IPS DF 6.9 (cell line): ENCODE results near the gene RHEB.

Experiments used
- DNase-seq: peaks from one replicate; pipeline ENCODE4 v3.0.0-alpha.2; 2013; ENCODE audit warnings: low read depth, low spot score
- H3K27ac ChIP-seq: one replicate; pipeline ENCODE4 v1.5.1; 2013; ENCODE audit warnings: low read length, control low read depth
- H3K27me3 ChIP-seq: 2 replicates; pipeline ENCODE4 v1.6.1; 2013; ENCODE audit warnings: mild to moderate bottlenecking, low read length; ENCODE audit not compliant: control insufficient read depth, insufficient read depth
- H3K36me3 ChIP-seq: 2 replicates; pipeline ENCODE4 v1.6.1; 2013; ENCODE audit warnings: low read length; ENCODE audit not compliant: control insufficient read depth, insufficient read depth
- H3K4me1 ChIP-seq: 2 replicates; pipeline ENCODE4 v1.6.1; 2013; ENCODE audit warnings: low read length; ENCODE audit not compliant: control insufficient read depth, insufficient read depth
- H3K4me3 ChIP-seq: 2 replicates; pipeline ENCODE4 v1.5.1; 2013; ENCODE audit warnings: mild to moderate bottlenecking, low read length
- H3K9me3 ChIP-seq: 2 replicates; pipeline ENCODE4 v1.6.1; 2013; ENCODE audit warnings: low read length, inconsistent platforms; ENCODE audit not compliant: control insufficient read depth, insufficient read depth
- WGBS: extraction: QIAGEN DNeasy Blood & Tissue Kit; methylation state at CpG from one replicate; pipeline ENCODE4 v1.1.7; 2013; ENCODE audit warnings: mixed read lengths, missing lambda C conversion rate; ENCODE audit not compliant: insufficient read length, insufficient coverage; 5-methylcytosine and 5-hydroxymethylcytosine counted together

RHEB gene

DNA sequence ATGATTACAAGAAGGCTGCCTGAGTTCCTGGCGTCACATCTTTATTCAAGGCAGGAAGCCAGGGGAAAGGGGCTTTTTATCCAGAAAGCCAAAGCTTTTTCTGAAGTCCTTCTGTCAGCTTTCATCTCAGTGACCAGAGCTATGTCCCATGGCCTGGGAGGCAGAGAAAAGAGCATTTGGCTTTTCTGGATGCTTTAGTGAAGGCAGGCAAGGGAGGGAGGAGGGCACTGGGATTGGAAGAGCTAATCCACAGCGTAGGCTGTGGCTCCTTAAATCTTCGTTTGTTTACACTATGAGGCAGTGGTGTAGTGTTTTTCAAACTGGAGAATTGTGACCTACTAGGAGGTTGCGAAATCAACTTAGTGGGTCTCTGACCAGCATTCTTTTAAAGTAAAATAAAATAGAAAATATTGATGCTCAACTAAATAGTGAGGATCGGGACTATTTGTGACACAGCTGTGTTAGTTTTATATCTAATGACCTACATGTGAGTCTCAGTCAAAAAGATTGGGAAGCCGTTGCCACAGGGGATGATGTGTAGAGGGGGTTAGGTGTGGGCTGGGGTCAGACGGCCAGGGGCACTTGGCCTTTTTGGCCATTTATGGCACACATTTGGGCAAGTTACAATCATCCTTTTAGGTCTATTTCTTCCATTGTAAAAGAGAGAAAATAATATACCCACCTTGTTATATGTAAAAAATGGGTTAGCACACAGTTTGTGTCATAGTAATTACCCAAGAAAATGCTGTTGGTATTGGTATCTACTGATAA, 93.8 kb downstream of the RHEB start:
- Histone ChIP-seq H3K36me3 (no peaks in the 10 kb centered on the region), H3K27me3 (no peaks in the 10 kb centered on the region), H3K9me3 (no peaks in the 10 kb centered on the region), H3K27ac (no peak overlapping the region), H3K4me3 (no peak overlapping the region), H3K4me1 (peaks cover 13% of the 10 kb centered on the region)
- no peak for DNase-seq
- WGBS, result no CpG with 5 or more reads among the region's 7 CpGs

DNA sequence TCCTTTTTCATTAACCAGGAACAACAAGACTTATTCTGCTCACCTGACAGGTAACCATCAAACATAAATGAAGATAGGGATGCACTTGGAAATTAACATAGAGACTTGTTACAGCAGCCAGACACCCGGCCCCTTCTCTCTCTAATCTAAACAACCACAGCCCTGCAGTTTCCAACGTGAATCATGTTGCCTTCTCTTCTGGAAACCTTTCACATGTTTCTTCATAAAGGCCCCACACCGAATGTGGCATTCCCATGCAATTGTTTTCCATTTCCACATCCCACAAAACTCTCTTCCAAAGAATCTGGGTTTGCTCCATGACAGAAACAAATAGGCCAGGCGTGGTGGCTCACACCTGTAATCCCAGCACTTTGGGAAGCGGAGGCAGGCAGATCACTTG, 94.9 kb downstream of the RHEB start:
- no peak overlapping the region for H3K4me3 ChIP-seq
- no peak for DNase-seq
- no CpG with 5 or more reads among the region's 5 CpGs for WGBS
- no peaks in the 10 kb centered on the region for H3K9me3 ChIP-seq
- no peaks in the 10 kb centered on the region for H3K36me3 ChIP-seq
- peaks cover 10% of the 10 kb centered on the region; the same call in 1 of the 2 replicates for H3K4me1 ChIP-seq
- no peak overlapping the region for H3K27ac ChIP-seq
- no peaks in the 10 kb centered on the region for H3K27me3 ChIP-seq

DNA sequence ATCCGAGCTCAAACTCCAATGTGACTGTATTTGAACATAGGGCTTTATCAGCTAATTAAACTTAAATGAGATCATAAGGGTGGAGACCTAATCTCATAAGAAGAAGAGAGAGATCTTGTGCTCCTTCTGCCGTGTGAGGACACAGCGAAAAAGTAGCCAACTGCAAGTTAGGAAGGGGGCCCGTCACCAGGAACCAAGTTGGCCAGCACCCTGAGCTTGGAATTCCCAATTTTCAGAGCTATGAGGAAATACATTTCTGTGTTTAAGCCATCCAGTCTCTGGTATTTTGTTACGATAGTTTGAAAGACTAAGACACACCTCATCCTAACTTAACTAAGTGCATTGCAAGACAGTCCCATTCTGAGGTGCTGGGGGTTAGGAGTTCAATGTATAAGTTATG, 95.8 kb downstream of the RHEB start:
- H3K9me3 ChIP-seq, result no peaks in the 10 kb centered on the region
- no peaks in the 10 kb centered on the region for H3K36me3 ChIP-seq
- DNase-seq, result no peak
- no peak overlapping the region for H3K27ac ChIP-seq
- no peak overlapping the region for H3K4me3 ChIP-seq
- no CpG with 5 or more reads among the region's 5 CpGs for WGBS
- no peaks in the 10 kb centered on the region for H3K27me3 ChIP-seq
- H3K4me1 ChIP-seq, result peaks cover 4% of the 10 kb centered on the region; the same call in 1 of the 2 replicates

DNA sequence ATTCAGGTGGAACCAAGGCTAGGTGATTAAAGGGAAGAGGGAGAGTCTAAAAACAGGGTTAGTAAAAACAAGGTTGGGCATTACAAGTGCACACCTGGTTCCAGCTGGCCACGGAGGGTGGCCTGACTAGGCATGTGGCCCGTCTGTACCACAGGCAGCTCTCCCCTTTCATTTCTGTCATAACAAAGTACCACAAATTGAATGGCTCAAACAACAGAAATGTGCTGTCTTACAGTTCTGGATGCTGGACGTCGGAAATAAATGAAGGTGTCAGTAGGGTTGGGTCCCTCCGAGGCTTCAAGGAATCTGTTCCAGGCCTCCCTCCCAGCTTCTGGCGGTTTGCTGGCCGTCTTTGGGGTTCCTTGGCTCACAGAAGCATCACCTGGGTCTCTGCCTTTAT, 96.5 kb downstream of the RHEB start:
- no peak for DNase-seq
- no peaks in the 10 kb centered on the region for H3K36me3 ChIP-seq
- no CpG with 5 or more reads among the region's 7 CpGs for WGBS
- no peak overlapping the region for H3K4me3 ChIP-seq
- H3K27me3 ChIP-seq, result no peaks in the 10 kb centered on the region
- H3K27ac ChIP-seq, result no peak overlapping the region
- no peaks in the 10 kb centered on the region for H3K9me3 ChIP-seq
- peaks cover under 1% of the 10 kb centered on the region; the same call in 1 of the 2 replicates for H3K4me1 ChIP-seq

DNA sequence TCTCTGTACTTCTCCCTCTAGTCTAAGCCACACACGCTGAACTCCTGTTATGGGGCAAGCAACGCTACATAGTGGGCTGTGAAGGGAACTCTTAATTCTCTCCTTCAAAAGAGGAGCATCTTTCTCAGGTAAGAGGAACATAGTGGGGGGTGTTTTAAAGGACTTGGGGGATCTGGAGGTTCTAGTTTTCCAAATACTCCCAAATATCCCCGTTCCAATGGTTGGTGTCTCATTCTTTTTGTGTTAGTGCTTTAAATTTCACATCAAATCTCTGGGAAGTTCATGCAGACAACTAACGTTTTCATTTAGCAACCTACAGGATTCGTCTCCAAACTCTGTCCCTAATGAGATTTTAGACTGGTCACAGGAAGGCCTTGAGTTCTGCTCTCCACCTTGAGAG, 97.5 kb downstream of the RHEB start:
- H3K27ac ChIP-seq, result no peak overlapping the region
- H3K4me3 ChIP-seq, result no peak overlapping the region
- no peaks in the 10 kb centered on the region for H3K9me3 ChIP-seq
- no CpG with 5 or more reads among the region's 5 CpGs for WGBS
- H3K27me3 ChIP-seq, result no peaks in the 10 kb centered on the region
- no peaks in the 10 kb centered on the region for H3K4me1 ChIP-seq
- DNase-seq, result no peak
- no peaks in the 10 kb centered on the region for H3K36me3 ChIP-seq

DNA sequence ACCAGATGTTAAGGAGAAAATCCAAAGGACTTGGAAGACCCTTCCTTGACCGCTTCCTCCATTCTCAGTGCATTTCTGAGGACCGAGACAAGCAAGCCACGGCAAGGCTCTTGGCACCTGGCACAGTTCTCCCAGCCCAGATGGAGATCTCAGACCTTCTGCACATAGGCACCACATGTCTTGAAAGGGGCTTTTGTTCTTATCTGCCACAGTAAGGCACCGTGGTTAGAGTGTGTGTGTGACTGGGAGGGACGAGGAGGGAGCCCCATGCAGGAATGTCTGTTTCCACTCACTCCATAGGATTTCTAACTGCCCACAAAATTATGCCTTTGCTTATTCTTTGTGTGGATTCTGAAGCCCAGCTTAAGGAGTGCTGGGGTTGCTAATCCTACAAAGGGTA, 99.6 kb downstream of the RHEB start:
- Histone ChIP-seq H3K27ac (no peak overlapping the region), H3K27me3 (peaks cover 2% of the 10 kb centered on the region; the same call in 1 of the 2 replicates), H3K9me3 (no peaks in the 10 kb centered on the region), H3K4me3 (no peak overlapping the region), H3K4me1 (no peaks in the 10 kb centered on the region), H3K36me3 (no peaks in the 10 kb centered on the region)
- no CpG with 5 or more reads among the region's 5 CpGs for WGBS
- DNase-seq, result no peak

DNA sequence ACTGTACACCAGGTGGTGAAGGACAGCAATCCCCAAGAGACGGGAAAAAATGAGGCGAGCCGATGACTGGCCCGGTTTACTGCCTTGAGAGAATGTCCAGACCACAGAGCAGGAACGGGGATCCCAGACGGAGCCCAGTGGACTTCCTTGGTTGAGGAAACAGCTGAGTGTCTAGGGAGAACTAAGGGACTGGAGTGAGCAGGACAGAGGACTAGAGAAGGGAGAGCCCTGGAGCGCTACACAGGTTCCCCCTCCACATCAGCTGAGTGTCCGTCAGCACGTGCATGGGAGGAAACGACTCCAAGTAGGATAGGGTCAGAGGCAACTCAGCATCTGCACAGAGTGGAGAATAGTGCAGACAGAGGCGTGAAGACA, 102.8 kb downstream of the RHEB start:
- DNase-seq, result no peak
- no CpG with 5 or more reads among the region's 11 CpGs for WGBS
- Histone ChIP-seq H3K4me3 (no peak overlapping the region), H3K9me3 (no peaks in the 10 kb centered on the region), H3K4me1 (no peaks in the 10 kb centered on the region), H3K27me3 (peaks cover 2% of the 10 kb centered on the region; the same call in 1 of the 2 replicates), H3K36me3 (no peaks in the 10 kb centered on the region), H3K27ac (no peak overlapping the region)

DNA sequence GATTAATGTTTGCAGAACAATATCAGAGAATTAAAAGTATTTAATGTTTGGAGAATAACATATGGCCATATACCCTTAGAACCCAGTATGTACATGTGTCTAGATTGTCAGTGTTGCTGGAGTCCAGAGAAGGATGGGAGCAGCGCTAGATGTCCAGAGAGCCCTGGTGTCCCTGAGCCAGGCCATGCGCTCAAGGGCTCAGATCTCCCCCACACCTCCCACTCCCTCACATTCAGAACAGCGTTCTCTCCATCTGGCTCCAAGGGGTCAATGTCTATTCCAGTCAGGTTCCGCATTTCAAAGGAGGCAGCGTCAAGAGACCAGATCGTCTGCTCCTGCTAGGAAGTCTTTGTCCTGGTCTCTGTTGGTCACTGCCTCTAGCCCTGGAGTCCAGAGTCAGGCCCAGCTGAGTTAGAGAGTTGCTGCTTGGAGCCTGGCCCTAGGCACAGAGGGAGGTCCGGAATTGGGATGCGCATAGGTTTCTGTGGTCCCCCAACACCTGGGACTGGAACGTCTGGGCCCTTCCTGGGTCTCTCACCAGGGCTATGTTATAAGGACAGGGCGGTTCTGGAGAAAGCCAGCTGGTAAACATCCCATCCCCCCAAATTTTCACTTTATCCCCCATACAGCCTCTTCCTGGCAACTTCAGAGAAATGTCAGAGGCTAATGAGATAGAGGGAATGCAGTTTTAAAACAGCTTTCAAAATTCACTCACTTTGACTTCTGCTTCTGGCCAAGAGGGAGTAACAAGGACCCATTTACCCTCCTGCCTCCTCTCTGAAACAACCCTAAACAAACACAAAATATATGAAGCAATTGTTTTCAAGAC, 103.4 kb downstream of the RHEB start:
- no peaks in the 10 kb centered on the region for H3K36me3 ChIP-seq
- no peak overlapping the region for H3K27ac ChIP-seq
- peaks cover 2% of the 10 kb centered on the region; the same call in 1 of the 2 replicates for H3K27me3 ChIP-seq
- H3K9me3 ChIP-seq, result no peaks in the 10 kb centered on the region
- WGBS, result no CpG with 5 or more reads among the region's 10 CpGs
- no peak for DNase-seq
- H3K4me3 ChIP-seq, result no peak overlapping the region
- H3K4me1 ChIP-seq, result peaks cover 3% of the 10 kb centered on the region
